Measurements from ENCODE around the gene IPCEF1. TPM values are rescaled to one million over a fixed set of nuclear protein-coding genes. Genes with fewer than 3 reads are reported as not detected.

The IPCEF1 gene
- total and polyA plus RNA-seq, 2 of the 8 experiments (the other 6 are each of a cell fraction or from before 2014, with no cell fraction given) = 0.41 to 0.78 TPM

DNA sequence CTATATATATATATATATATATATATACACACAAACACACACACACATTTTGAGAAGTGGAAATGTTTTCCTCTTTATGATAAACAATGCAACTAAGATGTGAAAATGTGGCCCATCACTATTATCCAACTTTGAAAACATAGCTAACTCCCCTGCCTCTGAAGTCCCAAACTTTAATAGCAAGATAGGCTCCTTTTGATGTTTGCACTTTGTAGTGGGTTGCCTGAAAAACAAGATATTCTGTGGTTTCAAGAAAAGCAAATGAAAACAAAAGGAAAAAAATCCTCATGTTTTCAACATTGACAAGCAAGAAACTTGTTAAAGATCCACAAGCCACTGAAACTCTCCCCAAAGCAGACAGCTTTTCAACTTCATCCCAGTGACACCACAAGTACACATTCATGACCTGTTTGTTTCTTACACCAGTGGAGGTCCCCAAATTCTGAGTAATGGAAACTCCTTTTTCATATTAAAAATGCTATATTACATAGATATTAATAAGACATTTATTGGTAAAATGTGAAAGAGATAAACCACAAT, 90.0 kb downstream of the IPCEF1 start:
- FAIRE-seq = no peak
- no peaks in the 10 kb centered on the region for H4K20me1 ChIP-seq (replicated peaks in 1 of 2; ENCODE audit: control insufficient read depth in 1 of 2, insufficient read depth in 2 of 2, low read length in 2 of 2)
- no peak overlapping the region for H2AFZ ChIP-seq (ENCODE audit: low read length)
- H2BK15ac ChIP-seq (ENCODE audit: low read length) = no peak overlapping the region
- H3K23ac ChIP-seq (ENCODE audit: insufficient read length) = no peak overlapping the region
- H3K36me3 ChIP-seq (ENCODE audit: control insufficient read depth in 2 of 4, insufficient read depth in 4 of 4, low read length in 3 of 4) = no peaks in the 10 kb centered on the region
- no peaks in the 10 kb centered on the region for H3K79me2 ChIP-seq (ENCODE audit: control insufficient read depth in 1 of 2, insufficient read depth in 2 of 2, low read length in 2 of 2)
- no peak overlapping the region for H2AK5ac ChIP-seq (ENCODE audit: low read depth, low read length)
- H3K4me2 ChIP-seq (ENCODE audit: insufficient read depth in 1 of 2, low read depth in 2 of 2, low read length in 2 of 2) = no peak overlapping the region
- no peak overlapping the region for H4K8ac ChIP-seq (ENCODE audit: extremely low read depth, insufficient read depth, low read length)
- H3K56ac ChIP-seq (replicated peaks; ENCODE audit: insufficient read length, low read depth, low read length) = no peak overlapping the region
- no peak overlapping the region for H3K4ac ChIP-seq (replicated peaks; ENCODE audit: insufficient read length, low read depth, low read length)
- POLR2A ChIA-PET (ENCODE audit: partially characterized antibody) = no interaction called here
- H3K14ac ChIP-seq (ENCODE audit: insufficient read length) = no peak overlapping the region
- no peak overlapping the region for H2BK20ac ChIP-seq (ENCODE audit: low read length)
- H3K79me1 ChIP-seq (ENCODE audit: low read depth, low read length) = no peaks in the 10 kb centered on the region
- no peak overlapping the region for H2BK120ac ChIP-seq (replicated peaks; ENCODE audit: low read depth, low read length)
- H3K4me3 ChIP-seq (ENCODE audit: extremely low read depth in 1 of 4, insufficient read depth in 2 of 4, low read depth in 3 of 4, low read length in 4 of 4) = no peak overlapping the region
- H2BK5ac ChIP-seq (ENCODE audit: low read depth, low read length) = no peak overlapping the region
- no peaks in the 10 kb centered on the region for H3K23me2 ChIP-seq (ENCODE audit: low read depth, low read length)
- H2BK12ac ChIP-seq (ENCODE audit: low read depth, low read length) = no peak overlapping the region
- DNase-seq (ENCODE audit: low read depth in 1 of 2, low spot score in 2 of 2) = no peak
- no peak overlapping the region for H3K18ac ChIP-seq (ENCODE audit: extremely low read depth, low read length)
- H3K4me1 ChIP-seq (replicated peaks in 1 of 4; ENCODE audit: control insufficient read depth in 3 of 4, insufficient read depth in 4 of 4, low read length in 3 of 4) = no peaks in the 10 kb centered on the region
- H3K27me3 ChIP-seq (replicated peaks in 1 of 4; ENCODE audit: control insufficient read depth in 3 of 4, extremely low read depth in 1 of 4, insufficient read depth in 3 of 4, low read length in 3 of 4) = no peaks in the 10 kb centered on the region
- H3K9ac ChIP-seq (replicated peaks in 1 of 4; ENCODE audit: extremely low read depth in 1 of 4, low read depth in 3 of 4, low read length in 3 of 4) = no peak overlapping the region
- CTCF ChIA-PET (ENCODE audit: partially characterized antibody) = interaction anchor here (1.0 to 1.6 kb wide), 5 partner anchors 9 to 112 kb away, joined by 3 to 5 read pairs (median 3); no protein-coding TSS in a partner anchor
- H3K9me3 ChIP-seq (ENCODE audit: insufficient read depth in 2 of 2, low read depth in 1 of 2, low read length in 1 of 2) = peaks cover 0 to 3% of the 10 kb centered on the region in 2 experiments; a peak in 1 of 4 replicates
- no peak overlapping the region for H3K27ac ChIP-seq (ENCODE audit: low read depth, low read length)
- no peak overlapping the region for H4K5ac ChIP-seq (ENCODE audit: insufficient read length, low read depth, low read length)
- no peak overlapping the region for H4K91ac ChIP-seq (replicated peaks; ENCODE audit: insufficient read length, low read length)
- TF ChIP-seq BCL11A (IDR thresholded peaks at IDR 0.05; ENCODE audit: low read depth in 2 of 2, low read length in 2 of 2) (no peak), CBX5 (IDR thresholded peaks at IDR 0.05; ENCODE audit: low read depth, low read length) (no peak), POU5F1 (IDR thresholded peaks at IDR 0.05; ENCODE audit: low read depth, low read length) (no peak), CEBPB (IDR thresholded peaks at IDR 0.05; ENCODE audit: low read depth, low read length) (no peak), RBBP5 (IDR thresholded peaks at IDR 0.05; ENCODE audit: borderline replicate concordance, low read depth, low read length) (no peak), SUZ12 (IDR thresholded peaks at IDR 0.05; ENCODE audit: low read length) (no peak), PHF8 (conservative IDR thresholded peaks at IDR 0.05; ENCODE audit: low read depth, low read length) (no peak), CTBP2 (IDR thresholded peaks at IDR 0.05; ENCODE audit: borderline replicate concordance, insufficient read depth, insufficient read length, low read length) (no peak), RNF2 (IDR thresholded peaks at IDR 0.05; ENCODE audit: borderline replicate concordance, low read depth, low read length, missing control alignments, poor library complexity, severe bottlenecking) (no peak)
- TF ChIP-seq, protein P1, sequence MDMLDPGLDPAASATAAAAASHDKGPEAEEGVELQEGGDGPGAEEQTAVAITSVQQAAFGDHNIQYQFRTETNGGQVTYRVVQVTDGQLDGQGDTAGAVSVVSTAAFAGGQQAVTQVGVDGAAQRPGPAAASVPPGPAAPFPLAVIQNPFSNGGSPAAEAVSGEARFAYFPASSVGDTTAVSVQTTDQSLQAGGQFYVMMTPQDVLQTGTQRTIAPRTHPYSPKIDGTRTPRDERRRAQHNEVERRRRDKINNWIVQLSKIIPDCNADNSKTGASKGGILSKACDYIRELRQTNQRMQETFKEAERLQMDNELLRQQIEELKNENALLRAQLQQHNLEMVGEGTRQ (IDR thresholded peaks at IDR 0.05; ENCODE audit: low read length) = no peak
- TF ChIP-seq, protein P2, sequence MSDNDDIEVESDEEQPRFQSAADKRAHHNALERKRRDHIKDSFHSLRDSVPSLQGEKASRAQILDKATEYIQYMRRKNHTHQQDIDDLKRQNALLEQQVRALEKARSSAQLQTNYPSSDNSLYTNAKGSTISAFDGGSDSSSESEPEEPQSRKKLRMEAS (IDR thresholded peaks at IDR 0.05) = no peak
